NAMALWA (cell line): ENCODE measurements around the gene ZFP1.

Experiments used
- DNase-seq: peaks from one replicate; pipeline ENCODE4 v3.0.0-alpha.2; 2015; ENCODE audit warnings: low spot score

The ZFP1 gene

GRCh38 chr16:75148311-75149195 lies at the start of gene ZFP1:
TSS of gene ZFP1 (plus strand) at chr16:75148524. CDS start at chr16:75152952, 4,428 bp downstream.
- DNase-seq: peak; percentile 95

DNA sequence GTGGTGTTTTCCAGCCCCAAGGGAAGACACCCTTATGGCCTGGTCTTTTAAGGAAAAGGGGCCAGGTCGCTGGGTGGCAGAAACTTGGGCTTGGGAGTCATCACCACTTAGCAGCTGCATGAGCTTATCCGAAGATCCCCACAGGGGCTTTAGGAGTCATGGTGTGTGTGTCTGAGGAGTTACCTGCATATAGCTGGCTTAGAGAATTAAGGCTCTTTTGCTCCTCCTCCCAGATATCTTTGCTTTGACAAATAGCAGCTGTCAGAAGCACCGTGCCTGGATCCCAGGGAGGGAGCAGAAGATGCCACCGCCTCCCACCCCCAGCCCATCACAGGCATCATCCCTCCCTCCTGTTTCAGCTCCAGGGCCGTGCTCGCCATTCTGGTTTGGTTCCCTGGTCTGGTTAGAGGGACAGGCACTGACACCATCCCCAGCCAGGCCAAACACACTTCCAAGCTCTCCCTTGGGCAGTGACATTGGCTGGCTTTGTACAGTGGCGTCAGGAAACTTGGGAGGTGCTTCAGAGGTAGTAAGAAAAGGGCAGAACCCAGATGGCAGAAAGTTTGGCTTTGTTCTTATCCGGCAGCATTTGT lies 49.2 kb upstream of the ZFP1 start:
- no peak for DNase-seq

- DNase-seq: no peak
Observed at GRCh38 chr16:75099738-75100602, 48.4 kb upstream of the ZFP1 start.

DNA sequence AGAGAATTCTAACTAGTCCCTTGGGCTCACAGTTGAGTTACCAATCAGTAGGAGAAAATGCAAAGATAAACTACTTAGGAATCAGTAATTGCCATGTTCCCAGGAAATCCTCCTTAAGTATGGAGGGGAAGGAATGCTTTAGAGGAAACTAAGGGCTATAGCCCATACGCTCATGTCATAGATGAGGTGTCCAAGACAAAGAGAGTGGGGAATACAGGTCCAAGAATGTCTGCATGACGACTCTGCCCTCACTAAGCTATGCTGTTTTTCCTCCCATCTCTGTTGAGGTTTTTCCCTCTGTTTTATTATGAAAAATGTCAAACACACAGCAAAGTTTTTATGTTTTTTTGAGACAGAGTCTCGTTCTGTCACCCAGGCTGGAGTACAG lies 47.7 kb upstream of the ZFP1 start:
- DNase-seq: no peak

DNA sequence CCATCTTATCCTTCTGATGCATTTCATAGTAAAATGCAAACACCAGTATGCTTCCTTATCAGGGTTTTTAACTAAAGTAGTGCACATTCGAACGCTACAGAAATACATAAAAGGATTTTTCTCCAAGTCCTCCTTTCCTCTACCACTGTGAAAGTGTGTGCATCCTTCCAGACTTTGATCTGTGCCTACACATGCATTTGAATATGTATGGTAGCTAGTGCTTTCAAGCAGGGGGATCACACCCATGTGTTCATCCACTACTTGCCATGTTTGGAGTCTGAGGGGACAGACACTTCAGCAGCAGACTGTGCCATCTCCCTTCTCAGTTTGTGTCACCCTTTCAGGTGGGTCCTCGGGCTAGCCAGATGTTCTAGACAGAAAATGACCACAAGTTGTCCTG lies 46.7 kb upstream of the ZFP1 start:
- no peak for DNase-seq

DNA sequence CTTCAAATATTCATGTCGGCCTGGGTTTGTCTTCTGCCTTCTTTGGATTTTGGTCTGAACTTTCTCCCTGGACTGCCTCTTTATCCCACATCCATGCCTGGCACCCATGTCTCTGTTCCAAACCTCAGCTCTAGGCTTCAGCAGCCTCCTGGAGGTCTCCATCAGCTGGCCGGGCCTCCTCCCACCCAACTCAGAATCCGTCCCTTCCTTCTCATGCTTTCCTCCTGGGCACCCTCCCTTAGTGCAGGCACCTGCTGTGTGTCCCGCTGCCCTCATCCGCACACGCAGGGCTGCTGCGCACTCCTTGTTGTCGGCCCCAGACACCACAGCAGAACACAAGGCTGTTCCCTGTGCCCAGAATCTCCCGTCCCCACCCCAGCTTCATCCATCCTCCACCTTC lies 45.7 kb upstream of the ZFP1 start:
- DNase-seq: no peak

DNA sequence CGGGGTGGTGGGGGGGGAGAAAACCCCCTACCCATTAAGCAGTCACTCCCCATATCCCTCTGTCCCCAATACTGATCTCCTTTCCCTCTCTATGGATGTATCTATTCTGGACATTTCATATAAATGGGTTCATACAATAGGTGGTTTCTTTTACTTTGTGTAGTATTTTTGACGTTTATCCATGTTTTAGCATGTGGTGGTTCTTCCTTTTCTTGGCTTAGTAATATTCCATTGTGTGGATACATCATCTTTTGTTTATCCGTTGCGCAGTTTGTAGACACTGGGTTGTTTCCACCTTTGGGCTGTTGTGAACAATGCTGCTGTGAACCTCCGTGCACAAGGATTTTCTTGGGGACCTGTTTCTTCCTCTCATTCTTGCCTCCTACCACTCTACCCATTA lies 44.3 kb upstream of the ZFP1 start:
- no peak for DNase-seq

- DNase-seq: no peak
Observed at GRCh38 chr16:75104836-75105235, 43.5 kb upstream of the ZFP1 start.

- peak; percentile 17 for DNase-seq
Observed at GRCh38 chr16:75105306-75106061, 42.8 kb upstream of the ZFP1 start.

- no peak for DNase-seq
Observed at GRCh38 chr16:75106351-75107274, 41.7 kb upstream of the ZFP1 start.

- no peak for DNase-seq
Observed at GRCh38 chr16:75107505-75107904, 40.8 kb upstream of the ZFP1 start.

GRCh38 chr16:75108792-75109731 lies 39.3 kb upstream of the ZFP1 start:
- peak; percentile 77 for DNase-seq

- DNase-seq: peak; percentile 41
Observed at GRCh38 chr16:75109732-75110243, 38.5 kb upstream of the ZFP1 start.

GRCh38 chr16:75110637-75111513 lies 37.4 kb upstream of the ZFP1 start:
- DNase-seq: peak; percentile 93

DNA sequence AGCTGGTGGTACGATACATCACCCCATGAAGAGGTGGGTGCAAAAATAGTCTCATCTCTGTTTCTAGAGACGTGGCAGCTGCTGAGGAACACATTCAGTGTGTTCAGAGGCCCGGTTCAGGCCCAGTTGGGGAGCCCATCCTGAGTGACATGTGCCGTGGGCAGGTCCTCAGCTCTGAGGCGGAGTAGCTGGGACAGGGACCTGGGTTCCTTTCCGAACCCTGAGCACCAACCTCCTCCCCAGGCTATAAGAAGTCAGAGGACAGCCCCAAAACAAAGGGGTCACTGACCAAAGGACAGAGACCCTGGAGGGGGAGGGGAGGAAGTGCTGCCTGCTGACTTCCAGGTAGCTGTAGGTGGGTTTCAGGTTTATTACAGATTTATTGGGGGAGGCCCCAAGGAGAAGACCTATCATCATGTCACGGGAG lies 36.8 kb upstream of the ZFP1 start:
- DNase-seq: no peak

- DNase-seq: no peak
Observed at GRCh38 chr16:75111961-75112733, 36.2 kb upstream of the ZFP1 start.

- no peak for DNase-seq
Observed at GRCh38 chr16:75112734-75113491, 35.4 kb upstream of the ZFP1 start.
